Parathyroid adenoma (tissue), 2 donors: ENCODE results near the gene CDH4.

ENCODE experiments used
- H2AFZ ChIP-seq: fragments of 300-600 bp; sonication (generic); one replicate; pipeline ENCODE4 v1.7.0; 2017; ENCODE audit warnings: antibody characterized with exemption, mild to moderate bottlenecking
- H3K27ac ChIP-seq: fragments of 300-600 bp; sonication (generic); one replicate; pipeline ENCODE4 v1.7.0; 2017
- H3K27me3 ChIP-seq: fragments of 300-600 bp; sonication (generic); one replicate; pipeline ENCODE4 v1.7.0; 2017; ENCODE audit warnings: low read length; ENCODE audit not compliant: control insufficient read depth, insufficient read depth
- H3K36me3 ChIP-seq: fragments of 300-600 bp; sonication (generic); one replicate; pipeline ENCODE4 v1.7.0; 2017; ENCODE audit warnings: low read length; ENCODE audit not compliant: control insufficient read depth, insufficient read depth
- H3K4me1 ChIP-seq: fragments of 300-600 bp; sonication (generic); one replicate; pipeline ENCODE4 v1.7.0; 2017; ENCODE audit warnings: control low read depth
- H3K4me2 ChIP-seq: fragments of 300-600 bp; sonication (generic); one replicate; pipeline ENCODE4 v1.7.0; 2017; ENCODE audit warnings: low read length
- H3K4me3 ChIP-seq: fragments of 300-600 bp; sonication (generic); one replicate; pipeline ENCODE4 v1.7.0; 2017; ENCODE audit warnings: low read depth, low read length
- H3K79me2 ChIP-seq: fragments of 300-600 bp; sonication (generic); one replicate; pipeline ENCODE4 v1.7.0; 2017; ENCODE audit warnings: control low read depth
- H3K9ac ChIP-seq: fragments of 300-600 bp; sonication (generic); one replicate; pipeline ENCODE4 v1.7.0; 2017; ENCODE audit warnings: mild to moderate bottlenecking
- H3K9me3 ChIP-seq: fragments of 300-600 bp; sonication (generic); one replicate; pipeline ENCODE4 v1.7.0; 2017; ENCODE audit warnings: low read length; ENCODE audit not compliant: control insufficient read depth
- TF ChIP-seq, protein P1 (sequence below): fragments of 300-600 bp; sonication (generic); IDR thresholded peaks from one replicate; pipeline ENCODE4 v1.7.0; 2017; ENCODE audit warnings: antibody characterized with exemption, mild to moderate bottlenecking
- donor health status: primary hyperparathyroidism.

Gene CDH4

DNA sequence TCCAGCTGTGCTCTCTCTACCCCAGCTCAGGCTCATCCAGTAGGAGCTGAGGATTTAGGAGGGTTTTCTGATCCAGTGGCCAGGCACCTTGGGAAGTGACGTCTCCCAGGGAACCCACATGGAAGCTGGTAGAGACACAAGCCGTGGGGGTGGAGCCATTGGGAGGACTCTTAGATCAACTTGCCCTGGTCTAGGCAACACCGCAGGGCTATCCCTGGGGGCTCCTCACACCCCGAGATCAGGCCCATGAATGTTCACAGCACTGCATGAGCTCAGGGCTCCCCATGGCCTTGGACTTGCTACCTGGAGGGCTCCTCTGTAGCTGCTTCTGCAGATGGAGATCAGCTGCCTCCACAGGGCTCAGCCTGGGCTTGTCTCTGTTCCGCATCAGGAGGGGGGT is 112.1 kb downstream of the CDH4 start:
- no peaks in the 10 kb centered on the region for H3K4me1 ChIP-seq
- H3K27me3 ChIP-seq = no peaks in the 10 kb centered on the region
- no peak overlapping the region for H3K9ac ChIP-seq
- H3K36me3 ChIP-seq = no peaks in the 10 kb centered on the region
- no peak overlapping the region for H2AFZ ChIP-seq
- H3K79me2 ChIP-seq = no peaks in the 10 kb centered on the region
- no peak overlapping the region for H3K4me2 ChIP-seq
- H3K4me3 ChIP-seq = no peak overlapping the region
- no peak overlapping the region for H3K27ac ChIP-seq
- TF ChIP-seq, protein P1, sequence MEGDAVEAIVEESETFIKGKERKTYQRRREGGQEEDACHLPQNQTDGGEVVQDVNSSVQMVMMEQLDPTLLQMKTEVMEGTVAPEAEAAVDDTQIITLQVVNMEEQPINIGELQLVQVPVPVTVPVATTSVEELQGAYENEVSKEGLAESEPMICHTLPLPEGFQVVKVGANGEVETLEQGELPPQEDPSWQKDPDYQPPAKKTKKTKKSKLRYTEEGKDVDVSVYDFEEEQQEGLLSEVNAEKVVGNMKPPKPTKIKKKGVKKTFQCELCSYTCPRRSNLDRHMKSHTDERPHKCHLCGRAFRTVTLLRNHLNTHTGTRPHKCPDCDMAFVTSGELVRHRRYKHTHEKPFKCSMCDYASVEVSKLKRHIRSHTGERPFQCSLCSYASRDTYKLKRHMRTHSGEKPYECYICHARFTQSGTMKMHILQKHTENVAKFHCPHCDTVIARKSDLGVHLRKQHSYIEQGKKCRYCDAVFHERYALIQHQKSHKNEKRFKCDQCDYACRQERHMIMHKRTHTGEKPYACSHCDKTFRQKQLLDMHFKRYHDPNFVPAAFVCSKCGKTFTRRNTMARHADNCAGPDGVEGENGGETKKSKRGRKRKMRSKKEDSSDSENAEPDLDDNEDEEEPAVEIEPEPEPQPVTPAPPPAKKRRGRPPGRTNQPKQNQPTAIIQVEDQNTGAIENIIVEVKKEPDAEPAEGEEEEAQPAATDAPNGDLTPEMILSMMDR = no peak
- H3K9me3 ChIP-seq = no peaks in the 10 kb centered on the region

DNA sequence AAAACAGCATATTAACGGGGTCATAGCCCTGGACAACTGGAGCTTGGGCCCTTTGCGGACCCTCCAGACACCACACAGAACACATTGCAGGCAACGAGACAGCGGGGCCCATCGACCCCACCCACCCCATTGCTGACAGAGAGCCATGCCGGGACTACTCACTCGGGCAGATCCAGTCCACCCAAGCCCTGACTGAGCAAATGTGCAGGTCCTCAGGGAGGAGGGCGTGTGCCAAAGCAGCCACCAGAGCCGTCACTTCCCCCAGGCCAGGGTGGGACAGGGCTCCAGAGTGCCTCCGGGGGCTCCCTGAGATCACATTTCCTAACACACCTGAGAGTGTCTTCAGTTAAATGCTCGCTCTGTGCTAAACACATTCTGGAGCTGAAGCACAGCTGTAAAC is 114.9 kb downstream of the CDH4 start:
- H3K79me2 ChIP-seq = no peaks in the 10 kb centered on the region
- no peak overlapping the region for H3K4me3 ChIP-seq
- H3K27me3 ChIP-seq = no peaks in the 10 kb centered on the region
- TF ChIP-seq, protein P1 = no peak
- no peaks in the 10 kb centered on the region for H3K36me3 ChIP-seq
- H2AFZ ChIP-seq = no peak overlapping the region
- no peak overlapping the region for H3K9ac ChIP-seq
- H3K9me3 ChIP-seq = no peaks in the 10 kb centered on the region
- H3K4me1 ChIP-seq = no peaks in the 10 kb centered on the region
- H3K4me2 ChIP-seq = no peak overlapping the region
- H3K27ac ChIP-seq = no peak overlapping the region

DNA sequence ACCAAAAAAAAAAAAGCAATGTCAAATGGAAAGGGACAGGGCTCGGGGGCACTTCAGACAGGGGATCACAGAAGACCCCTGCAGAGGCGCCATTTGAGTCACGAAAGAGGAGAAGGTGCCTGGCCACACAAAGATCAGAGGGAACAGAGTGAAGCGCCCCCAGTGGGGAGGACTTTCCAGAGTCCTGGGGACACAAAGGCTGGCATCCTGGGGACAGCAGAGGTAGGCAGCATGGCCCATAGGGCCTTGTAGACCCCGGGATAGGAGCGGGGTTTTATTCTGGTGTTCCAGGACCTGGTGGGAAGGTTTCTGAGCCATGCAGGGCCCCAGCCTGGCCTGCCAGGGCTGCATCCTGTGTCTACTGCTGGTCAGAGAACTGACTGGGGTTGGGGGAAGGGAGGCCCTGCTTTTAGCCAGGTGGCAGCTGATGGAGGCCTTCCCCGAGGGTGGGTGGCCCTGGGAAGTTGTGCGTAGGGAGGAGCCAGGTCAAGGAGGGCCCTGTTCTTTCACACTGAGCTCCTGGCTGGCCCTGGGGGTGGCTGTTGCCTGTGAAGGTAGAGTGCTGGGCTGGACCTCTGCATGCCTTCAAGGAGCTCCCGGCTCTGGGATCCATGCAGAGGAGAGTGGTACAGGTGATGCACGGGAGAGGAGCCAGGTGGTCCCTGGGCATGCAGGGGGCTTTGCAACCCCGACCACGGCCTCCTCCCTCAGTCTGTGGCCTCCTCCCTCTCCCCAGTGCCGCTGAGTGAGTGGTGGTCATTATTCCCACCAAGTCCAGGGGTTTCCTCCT is 117.9 kb downstream of the CDH4 start:
- Histone ChIP-seq H3K79me2 (no peaks in the 10 kb centered on the region), H3K4me1 (no peaks in the 10 kb centered on the region), H3K4me3 (no peak overlapping the region), H3K27ac (no peak overlapping the region), H3K36me3 (no peaks in the 10 kb centered on the region), H2AFZ (no peak overlapping the region), H3K27me3 (no peaks in the 10 kb centered on the region), H3K9me3 (no peaks in the 10 kb centered on the region), H3K4me2 (no peak overlapping the region), H3K9ac (no peak overlapping the region)
- TF ChIP-seq, protein P1 = no peak

DNA sequence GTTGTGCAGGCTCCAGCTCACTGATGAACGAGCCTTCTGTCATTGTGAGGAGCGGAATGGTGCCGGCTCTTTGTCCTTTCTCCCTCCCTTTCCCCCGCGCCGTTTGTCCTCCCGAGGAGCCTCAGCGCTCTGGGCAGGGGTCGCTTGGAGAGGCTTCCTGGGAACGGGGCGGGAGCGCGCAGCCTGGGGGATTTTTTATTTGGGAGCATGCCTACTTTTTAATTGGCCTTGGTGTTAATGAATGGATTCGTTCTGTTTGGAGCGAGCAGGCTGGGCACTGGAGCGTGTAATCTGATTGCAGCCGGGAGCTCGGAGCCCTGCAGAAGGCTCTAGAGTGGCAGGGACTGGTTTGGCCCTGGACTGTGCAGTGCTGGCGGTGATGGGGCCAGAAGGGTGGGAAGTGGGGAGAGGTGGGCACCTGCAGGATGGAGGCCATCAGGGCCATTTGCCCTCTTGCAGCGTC is 118.8 kb downstream of the CDH4 start:
- no peaks in the 10 kb centered on the region for H3K79me2 ChIP-seq
- H3K9me3 ChIP-seq = no peaks in the 10 kb centered on the region
- H3K27ac ChIP-seq = no peak overlapping the region
- no peaks in the 10 kb centered on the region for H3K36me3 ChIP-seq
- H3K4me2 ChIP-seq = no peak overlapping the region
- TF ChIP-seq, protein P1 = no peak
- H2AFZ ChIP-seq = no peak overlapping the region
- no peaks in the 10 kb centered on the region for H3K4me1 ChIP-seq
- no peak overlapping the region for H3K4me3 ChIP-seq
- H3K27me3 ChIP-seq = no peaks in the 10 kb centered on the region
- no peak overlapping the region for H3K9ac ChIP-seq
